K562 (cell line): ENCODE measurements around the gene IL1RAPL2. TPM values are rescaled to one million over a fixed set of nuclear protein-coding genes. Genes with fewer than 3 reads are reported as not detected.

ENCODE experiments used
- ATAC-seq: fragments of 200-7000 bp; cut with Tn5 transposase; 3 replicates; pipeline ENCODE4 v1.9.1; 2020; ENCODE audit warnings: moderate library complexity
- BruUV-seq: library from RNA; stranded (reverse); fragments of 400-500 nt; replicated peaks from 2 replicates; lab custom pipeline; 2021; lab: Mats Ljungman, UMichigan
- CTCF ChIA-PET: fragments of 300-600 bp; formaldehyde crosslinking; extraction: SDS; loops from one replicate; lab custom pipeline; 2021; ENCODE audit warnings: low intra/inter-chr PET ratio; lab: Yijun Ruan, JAX
- POLR2A ChIA-PET: fragments of 300-600, 350-650 bp; sonication (Branson Sonifier 250); formaldehyde crosslinking; extraction: SDS; loops from one replicate; lab custom pipeline; 2021; ENCODE audit warnings: antibody characterized with exemption, inconsistent platforms; lab: Yijun Ruan, JAX
- DNase-seq, 4 experiments: peaks; one replicate each; pipeline versions ENCODE4 v3.0.0 to v3.0.0-alpha.2; 2011 to 2018; ENCODE audit warnings: low spot score in 3 of 4, mixed read lengths in 3 of 4; ENCODE audit errors: extremely low read depth in 1 of 4
- FAIRE-seq: peaks from 2 replicates; lab custom pipeline; 2011; peaks lifted over from hg19 to GRCh38; lab: Jason Lieb, UNC
- H2AFZ ChIP-seq: 2 replicates; pipeline ENCODE4 v1.6.0; 2011; ENCODE audit warnings: low read depth, low read length, control low read depth, inconsistent platforms
- H3K27ac ChIP-seq: fragments of 200-600 bp; 3 replicates; pipeline ENCODE4 v1.8.0; 2011; ENCODE audit warnings: low read depth, mild to moderate bottlenecking, control low read depth, inconsistent platforms, low read length, moderate library complexity, mixed read lengths; ENCODE audit errors: extremely low read depth
- H3K27me3 ChIP-seq, 2 experiments: fragments of 300-600 bp in 1 of 2; 2 replicates in 1 of 2; 3 replicates in 1 of 2; pipeline versions ENCODE4 v1.6.0 to v1.8.0; 2011; ENCODE audit warnings: inconsistent platforms in 2 of 2, low read length in 2 of 2, mild to moderate bottlenecking in 1 of 2, mixed read lengths in 1 of 2, moderate library complexity in 1 of 2; ENCODE audit not compliant: control insufficient read depth in 2 of 2, insufficient read depth in 2 of 2
- H3K36me3 ChIP-seq: fragments of 300-600 bp; 3 replicates; pipeline ENCODE4 v1.8.0; 2011; ENCODE audit warnings: mild to moderate bottlenecking, low read length, inconsistent platforms; ENCODE audit not compliant: control insufficient read depth, insufficient read depth
- H3K4me1 ChIP-seq, 2 experiments: fragments of 200-600 bp in 1 of 2; replicated peaks in 1 of 2; 2 replicates in 1 of 2; 3 replicates in 1 of 2; pipeline versions ENCODE4 v1.5.1 to v1.8.0; 2011; ENCODE audit warnings: inconsistent platforms in 2 of 2, low read length in 2 of 2, mild to moderate bottlenecking in 1 of 2, mixed read lengths in 1 of 2, moderate library complexity in 1 of 2; ENCODE audit not compliant: control insufficient read depth in 2 of 2, insufficient read depth in 2 of 2
- H3K4me2 ChIP-seq: 2 replicates; pipeline ENCODE4 v1.6.1; 2011; ENCODE audit warnings: low read length, control low read depth, inconsistent platforms, mixed read lengths; ENCODE audit not compliant: insufficient read depth
- H3K4me3 ChIP-seq: fragments of 200-600 bp; sonication (generic), shearing (Covaris generic); 2 replicates; pipeline ENCODE4 v1.5.1; 2016; ENCODE audit warnings: control low read depth, inconsistent platforms
- H3K79me2 ChIP-seq: fragments of 200-600 bp; 3 replicates; pipeline ENCODE4 v1.8.0; 2011; ENCODE audit warnings: low read length, inconsistent platforms; ENCODE audit not compliant: control insufficient read depth, insufficient read depth
- H3K9ac ChIP-seq, 2 experiments: 2 replicates each; pipeline versions ENCODE4 v1.6.0 to v1.6.1; 2011; ENCODE audit warnings: low read depth in 2 of 2, low read length in 2 of 2, control low read depth in 1 of 2, inconsistent platforms in 1 of 2, mild to moderate bottlenecking in 1 of 2, mixed read lengths in 1 of 2; ENCODE audit not compliant: insufficient read depth in 1 of 2
- H3K9me1 ChIP-seq: one replicate; pipeline ENCODE4 v1.6.0; 2011; ENCODE audit warnings: inconsistent platforms, mild to moderate bottlenecking, low read length, moderate library complexity; ENCODE audit not compliant: control insufficient read depth, insufficient read depth
- H3K9me3 ChIP-seq: replicated peaks from 2 replicates; pipeline ENCODE4 v1.5.1; 2011; ENCODE audit warnings: low read depth, low read length, inconsistent platforms; ENCODE audit not compliant: control insufficient read depth, insufficient read depth
- H4K20me1 ChIP-seq: replicated peaks from 2 replicates; pipeline ENCODE4 v1.6.1; 2011; ENCODE audit warnings: low read length, inconsistent platforms, mixed read lengths; ENCODE audit not compliant: control insufficient read depth, insufficient read depth
- CBFB ChIP-seq: sonication (generic); formaldehyde crosslinking; IDR thresholded peaks from 2 replicates; pipeline ENCODE4 v1.4.0; 2020; ENCODE audit warnings: mild to moderate bottlenecking, missing genetic modification reagents
- ESRRA ChIP-seq: fragments of 450-650 bp; IDR thresholded peaks from 2 replicates; pipeline ENCODE4 v1.6.1; 2014; ENCODE audit warnings: low read depth, mild to moderate bottlenecking, moderate library complexity, borderline replicate concordance
- GABPB2 ChIP-seq: fragments of 250-450 bp; sonication (Bioruptor Pico); conservative IDR thresholded peaks from 2 replicates; pipeline ENCODE4 v1.5.1; 2021; ENCODE audit warnings: mild to moderate bottlenecking
- GTF2E2 ChIP-seq: fragments of 200-800 bp; sonication (Bioruptor generic); IDR thresholded peaks from 2 replicates; pipeline ENCODE4 v1.6.1; 2016; ENCODE audit warnings: missing genetic modification characterization, missing compliant biosample characterization
- HDAC6 ChIP-seq: IDR thresholded peaks from 2 replicates; pipeline ENCODE4 v1.6.1; 2012; ENCODE audit warnings: low read depth, mild to moderate bottlenecking, control low read depth, inconsistent platforms, low read length, moderate library complexity
- HMG20B ChIP-seq: fragments of 250-450 bp; sonication (Bioruptor Pico); IDR thresholded peaks from 2 replicates; pipeline ENCODE4 v1.5.0; 2021; ENCODE audit warnings: mild to moderate bottlenecking
- MXD1 ChIP-seq: fragments of 250-450 bp; sonication (Bioruptor Pico); IDR thresholded peaks from 2 replicates; pipeline ENCODE4 v1.8.0; 2021; ENCODE audit warnings: borderline replicate concordance, mild to moderate bottlenecking, moderate library complexity; ENCODE audit not compliant: poor library complexity, severe bottlenecking
- POLR2B ChIP-seq: fragments of 450-650 bp; IDR thresholded peaks from 2 replicates; pipeline ENCODE4 v1.6.1; 2018; ENCODE audit warnings: low read depth; ENCODE audit not compliant: partially characterized antibody
- STAT5B ChIP-seq: fragments of 250-450 bp; sonication (Bioruptor Pico); IDR thresholded peaks from 2 replicates; pipeline ENCODE4 v1.8.0; 2021; ENCODE audit warnings: mild to moderate bottlenecking, inconsistent platforms
- TEAD4 ChIP-seq, 2 experiments: sonication (generic) in 1 of 2; formaldehyde crosslinking in 1 of 2; IDR thresholded peaks; 2 replicates each; pipeline versions ENCODE4 v1.6.1 to v1.8.0; 2012 to 2022; ENCODE audit warnings: borderline replicate concordance in 1 of 2, inconsistent platforms in 1 of 2, low read length in 1 of 2, mild to moderate bottlenecking in 1 of 2, missing genetic modification reagents in 1 of 2
- ZBTB43 ChIP-seq: sonication (generic); formaldehyde crosslinking; IDR thresholded peaks from 2 replicates; pipeline ENCODE4 v1.8.0; 2023; ENCODE audit warnings: mild to moderate bottlenecking, missing genetic modification reagents
- ZNF583 ChIP-seq: fragments of 250-450 bp; sonication (Bioruptor Pico); IDR thresholded peaks from 2 replicates; pipeline ENCODE4 v1.4.0; 2020
- ZNF644 ChIP-seq: fragments of 200-800 bp; sonication (Bioruptor generic); IDR thresholded peaks from 2 replicates; pipeline ENCODE4 v1.6.1; 2016; ENCODE audit warnings: low read depth, missing genetic modification characterization, missing compliant biosample characterization
- ZNF77 ChIP-seq: fragments of 250-450 bp; sonication (Bioruptor Pico); IDR thresholded peaks from 2 replicates; pipeline ENCODE4 v1.5.0; 2020
- WGBS: fragments of 100-300 bp; shearing (Covaris generic); methylation state at CpG from one replicate; pipeline ENCODE4 v1.1.6; 2016; ENCODE audit warnings: low coverage, mixed read lengths; ENCODE audit not compliant: insufficient coverage; ENCODE audit errors: missing lambda C conversion rate; 5-methylcytosine and 5-hydroxymethylcytosine counted together
- in situ Hi-C: fragments of 300-500 bp; cut with MboI; formaldehyde crosslinking; loops from 4 replicates; pipeline ENCODE4 v1.15.0; 2018; ENCODE audit warnings: inconsistent platforms, mixed read lengths
- intact Hi-C: fragments of 100-400 bp; cut with micrococcal nuclease; formaldehyde crosslinking; loops from 2 replicates; pipeline ENCODE4 v1.14.2; 2022
- polyA plus RNA-seq, 8 experiments: library from polyadenylated mRNA; depleted of rRNA in 4 of 8; stranded (reverse) in 5 of 8; unstranded in 3 of 8; fragments of >200 nt; fragmentation: Nextera tagmentation in 2 of 8; fragmentation: Illumina TruSeq in 1 of 8; extraction: Ambion mirVana in 2 of 8; extraction: Trizol in 1 of 8; gene quantifications; 2 replicates each; pipeline versions ENCODE4 v1.2.1 to v1.2.3, GENCODE V29; 2011 to 2014; ENCODE audit warnings: inconsistent platforms in 1 of 8, missing spikeins in 1 of 8
- total RNA-seq, 7 experiments: library from RNA; depleted of rRNA in 6 of 7; stranded (reverse); fragments of >200 nt in 6 of 7; fragmentation: Illumina TruSeq in 2 of 7; extraction: Trizol in 2 of 7; gene quantifications; 2 replicates each; pipeline versions ENCODE4 v1.2.1 to v1.2.3, GENCODE V29; 2011 to 2021; ENCODE audit warnings: low replicate concordance in 1 of 7

Gene IL1RAPL2
- total and polyA plus RNA-seq, 9 of the 15 experiments (the other 6 are each of a cell fraction or from before 2014, with no cell fraction given): not detected

DNA sequence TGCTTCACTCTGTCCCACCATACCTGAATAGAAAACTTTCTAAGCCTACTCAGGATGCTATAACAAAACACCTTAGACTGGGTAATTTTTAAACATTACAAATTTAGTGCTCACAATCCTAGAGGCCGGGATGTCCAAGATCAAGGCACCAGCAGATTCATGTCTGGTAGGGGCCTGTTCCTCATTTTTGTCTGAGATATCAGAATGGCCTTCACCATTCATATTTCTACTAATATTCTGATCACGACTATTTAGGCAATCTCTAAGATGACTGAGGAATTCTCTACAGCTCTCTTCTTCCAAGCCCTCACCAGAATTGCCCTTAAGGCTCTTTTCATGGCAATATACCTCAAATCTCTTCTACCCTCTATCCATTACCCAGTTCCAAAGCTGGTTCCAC lies 1178.9 kb downstream of the IL1RAPL2 start (continued):
- no peak for TF ChIP-seq GTF2E2 (tag)
- no peak for TF ChIP-seq ZBTB43 (CRISPR knock-in tag)
- TF ChIP-seq ZNF77 (CRISPR knock-in tag): no peak
- TF ChIP-seq GABPB2 (CRISPR knock-in tag): no peak
- TF ChIP-seq ZNF583: no peak
- no peak for TF ChIP-seq HDAC6
- TF ChIP-seq TEAD4 (IDR thresholded peaks at IDR 0.05; ENCODE audit: low read length): no peak
- no peak for TF ChIP-seq TEAD4 (CRISPR knock-in tag; IDR thresholded peaks at IDR 0.05; ENCODE audit: borderline replicate concordance)
- no peak for TF ChIP-seq POLR2B
- TF ChIP-seq STAT5B: no peak

DNA sequence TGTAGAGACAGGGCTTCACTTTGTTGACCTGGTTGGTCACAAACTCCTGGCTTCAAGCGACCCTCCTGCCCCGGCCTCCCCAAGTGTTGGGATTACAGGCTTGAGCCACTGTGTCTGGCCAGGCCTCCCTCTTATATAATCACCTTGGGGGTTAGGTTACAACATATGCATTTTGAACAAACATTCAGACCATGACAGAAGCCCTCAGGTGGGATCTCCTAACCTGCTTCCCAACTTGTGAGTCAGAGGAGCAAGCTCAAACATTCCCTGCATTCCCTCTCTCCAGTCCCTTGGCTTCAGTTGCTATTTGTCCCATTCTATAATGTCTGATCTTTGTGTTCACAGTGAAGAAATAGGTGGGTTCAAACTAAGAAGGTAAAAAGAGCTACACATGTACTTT lies 1179.9 kb downstream of the IL1RAPL2 start:
- Histone ChIP-seq H3K9me1 (no peaks in the 10 kb centered on the region), H3K79me2 (no peaks in the 10 kb centered on the region), H3K36me3 (no peaks in the 10 kb centered on the region), H3K27ac (no peak overlapping the region), H3K27me3 (no peaks in the 10 kb centered on the region), H3K4me1 (no peaks in the 10 kb centered on the region), H2AFZ (no peak overlapping the region), H3K9me3 (no peaks in the 10 kb centered on the region), H4K20me1 (no peaks in the 10 kb centered on the region), H3K4me3 (no peak overlapping the region), H3K9ac (no peak overlapping the region), H3K4me2 (no peak overlapping the region)
- ATAC-seq (no peak), FAIRE-seq (no peak), DNase-seq (no peak)
- CTCF ChIA-PET: no interaction called here
- TF ChIP-seq ESRRA (no peak), HMG20B (CRISPR knock-in tag) (no peak), MXD1 (CRISPR knock-in tag) (no peak), ZNF644 (no peak), CBFB (CRISPR knock-in tag) (no peak)
- in situ Hi-C loops: no loop called here
- BruUV-seq: no TSS peak
- POLR2A ChIA-PET: no interaction called here
- intact Hi-C loops: no loop called here
- WGBS: 0% methylated on average over 2 of the region's 2 CpGs
